Transverse colon (tissue), 4 donors: ENCODE results near the gene RMI2. TPM values are rescaled to one million over a fixed set of nuclear protein-coding genes. Genes with fewer than 3 reads are reported as not detected.

ENCODE experiments used
- DNase-seq: peaks from one replicate; pipeline ENCODE4 v3.0.0-alpha.2; 2019
- H3K27ac ChIP-seq, 4 donors: fragments of 200-600 bp; sonication (generic); 2 replicates each; pipeline ENCODE4 v1.5.1; 2016 to 2018; ENCODE audit warnings: inconsistent platforms in 4 of 4
- H3K27me3 ChIP-seq: fragments of 200-600 bp; sonication (generic); 2 replicates; pipeline ENCODE4 v1.5.1; 2017; ENCODE audit warnings: inconsistent platforms
- H3K36me3 ChIP-seq, 4 donors: fragments of 200-600 bp; sonication (generic); 2 replicates each; pipeline ENCODE4 v1.5.1; 2017 to 2019; ENCODE audit warnings: inconsistent platforms in 4 of 4
- H3K4me1 ChIP-seq, 4 donors: fragments of 200-600 bp; sonication (generic); 2 replicates each; pipeline ENCODE4 v1.5.1; 2017 to 2020; ENCODE audit warnings: inconsistent platforms in 4 of 4
- H3K4me3 ChIP-seq, 4 donors: fragments of 200-600 bp; sonication (generic); 1 replicate in 1 of 4; 2 replicates in 3 of 4; pipeline versions ENCODE4 v1.5.1 to v1.6.1; 2017 to 2019; ENCODE audit warnings: inconsistent platforms in 4 of 4
- H3K9me3 ChIP-seq, 2 donors: fragments of 200-600 bp; sonication (generic); 2 replicates each; pipeline ENCODE4 v1.5.1; 2017 to 2019; ENCODE audit warnings: inconsistent platforms in 2 of 2
- CTCF ChIP-seq, 5 experiments: fragments of 200-600 bp in 3 of 5; fragments of 450-650 bp in 2 of 5; sonication (generic) in 3 of 5; IDR thresholded peaks; 1 replicate in 2 of 5; 2 replicates in 3 of 5; pipeline ENCODE4 v1.5.1; 2016 to 2017; ENCODE audit warnings: antibody characterized with exemption in 5 of 5, inconsistent platforms in 3 of 5, mild to moderate bottlenecking in 2 of 5, moderate library complexity in 1 of 5
- EP300 ChIP-seq: sonication (generic); formaldehyde crosslinking; IDR thresholded peaks from one replicate; pipeline ENCODE4 v1.6.1; 2017; ENCODE audit warnings: antibody characterized with exemption, low read depth
- POLR2A ChIP-seq: fragments of 450-650 bp; IDR thresholded peaks from one replicate; pipeline ENCODE4 v1.6.1; 2016; ENCODE audit warnings: antibody characterized with exemption, mild to moderate bottlenecking, moderate library complexity
- POLR2AphosphoS5 ChIP-seq, 3 donors: sonication (generic); formaldehyde crosslinking; IDR thresholded peaks; one replicate each; pipeline ENCODE4 v1.6.1; 2016; ENCODE audit warnings: antibody characterized with exemption in 3 of 3
- WGBS, 2 donors: methylation state at CpG; one replicate each; pipeline ENCODE4 v1.1.5; 2018; ENCODE audit warnings: low coverage in 1 of 2; 5-methylcytosine and 5-hydroxymethylcytosine counted together
- in situ Hi-C, 4 donors: fragments of 200-750 bp; cut with MboI; loops; one replicate each; pipeline versions ENCODE4 v1.15.0 to v1.15.1; 2017; ENCODE audit warnings: low sequenced_read_pairs in 3 of 4, low pct_ligation_motif_present in 1 of 4, low pct_unique_long_range_greater_than_20kb in 1 of 4
- intact Hi-C: fragments of 100-400 bp; cut with DNase I; formaldehyde crosslinking; loops from one replicate; pipeline ENCODE4 v1.15.1; 2023; ENCODE audit warnings: low total_unique reads
- total RNA-seq, 4 donors: library from RNA; depleted of rRNA; stranded (reverse); fragments of >200 nt; gene quantifications; one replicate each; pipeline ENCODE4 v1.1.0, GENCODE V29; 2016

Gene RMI2
- total RNA-seq, 4 donors from 2014 or later: 2.3 to 2.9 TPM; not detected in 2

GRCh38 chr16:11327277-11328171, 17.7 kb upstream of the RMI2 start:
- Histone ChIP-seq H3K27ac (peak overlapping the region; percentile 62 to 75 (median 63)), H3K27me3 (no peaks in the 10 kb centered on the region), H3K4me1 (peaks cover 2 to 20% (median 7%) of the 10 kb centered on the region in 4 donors), H3K4me3 (no peak overlapping the region), H3K36me3 (no peaks in the 10 kb centered on the region), H3K9me3 (no peaks in the 10 kb centered on the region)
- peak; percentile 53 for DNase-seq
- TF ChIP-seq CTCF (IDR thresholded peaks at IDR 0.05) (no peak), EP300 (no peak), POLR2A (no peak), POLR2AphosphoS5 (IDR thresholded peaks at IDR 0.05) (no peak)
- in situ Hi-C loops: no loop called here
- WGBS, 2 donors: 67% methylated on average over 23 of the region's 23 CpGs; no CpG with 5 or more reads in 1 of the 2 donors
- intact Hi-C loops: no loop called here

- Histone ChIP-seq H3K36me3 (no peaks in the 10 kb centered on the region), H3K4me3 (no peak overlapping the region), H3K27me3 (no peaks in the 10 kb centered on the region), H3K27ac (peak overlapping the region; percentile 62 to 75 (median 63)), H3K9me3 (no peaks in the 10 kb centered on the region), H3K4me1 (peaks cover 2 to 20% (median 7%) of the 10 kb centered on the region in 4 donors)
- peak; percentile 75 for DNase-seq
- WGBS, 2 donors: 41 to 67% methylated on average over 1 to 12 of the region's 12 CpGs
- TF ChIP-seq CTCF (IDR thresholded peaks at IDR 0.05) (no peak), POLR2AphosphoS5 (IDR thresholded peaks at IDR 0.05) (peak; percentile 27 to 79 (median 75))
- intact Hi-C loops (no loop called here), in situ Hi-C loops (no loop called here)
These were observed 16.8 kb upstream of the RMI2 start for GRCh38 chr16:11328172-11329070.

DNA sequence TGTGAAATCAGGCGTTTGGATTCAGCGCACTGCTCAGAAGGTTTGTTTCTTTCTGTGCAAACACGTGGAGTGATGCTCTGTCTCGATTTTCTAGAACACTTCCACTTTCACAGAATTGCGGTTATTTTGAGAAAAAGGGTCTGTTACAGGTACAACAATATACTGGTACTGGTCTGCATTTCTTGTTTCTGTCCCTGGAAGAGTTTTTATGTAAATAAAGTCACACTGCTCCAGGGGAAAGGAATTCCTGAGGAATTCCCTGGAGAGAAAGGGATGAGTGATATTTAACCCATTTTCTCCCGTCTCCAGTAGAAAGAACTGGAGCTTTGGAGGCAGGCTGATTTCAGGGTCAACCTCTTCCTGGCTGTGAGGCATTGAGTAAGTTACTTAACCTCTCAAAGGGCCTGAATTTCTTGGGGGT, 16.2 kb upstream of the RMI2 start:
- Histone ChIP-seq H3K27me3 (no peaks in the 10 kb centered on the region), H3K4me1 (peaks cover 2 to 20% (median 7%) of the 10 kb centered on the region in 4 donors), H3K36me3 (no peaks in the 10 kb centered on the region), H3K27ac (peak overlapping the region; percentile 62 to 75 (median 63)), H3K9me3 (no peaks in the 10 kb centered on the region), H3K4me3 (no peak overlapping the region)
- TF ChIP-seq POLR2AphosphoS5 (IDR thresholded peaks at IDR 0.05) (no peak), CTCF (IDR thresholded peaks at IDR 0.05) (no peak), POLR2A (no peak), EP300 (no peak)
- WGBS, 2 donors: 26 to 49% methylated on average over 3 to 6 of the region's 6 CpGs
- intact Hi-C loops: no loop called here
- in situ Hi-C loops: no loop called here
- no peak for DNase-seq

GRCh38 chr16:11329891-11330290, 15.4 kb upstream of the RMI2 start:
- Histone ChIP-seq H3K27ac (no peak overlapping the region), H3K36me3 (no peaks in the 10 kb centered on the region), H3K4me3 (no peak overlapping the region), H3K4me1 (peaks cover 2 to 20% (median 7%) of the 10 kb centered on the region in 4 donors), H3K9me3 (no peaks in the 10 kb centered on the region), H3K27me3 (no peaks in the 10 kb centered on the region)
- no peak for DNase-seq
- in situ Hi-C loops: no loop called here
- 77% methylated on average over 3 of the region's 3 CpGs; no CpG with 5 or more reads in 1 of the 2 donors for WGBS, 2 donors
- intact Hi-C loops: no loop called here
- no peak for TF ChIP-seq POLR2AphosphoS5 (IDR thresholded peaks at IDR 0.05)
- TF ChIP-seq CTCF (IDR thresholded peaks at IDR 0.05): no peak
